Astrocyte of the hippocampus (primary cell): Measurements from ENCODE around the gene ATP6V1F.
A peak's percentile ranks its signal among the peaks of the same experiment; 100 is the strongest.

ENCODE experiments used
- DNase-seq: peaks from one replicate; pipeline ENCODE4 v3.0.0; 2011; ENCODE audit warnings: low read depth, low spot score

Gene ATP6V1F

GRCh38 chr7:128848289-128849155 is 14.1 kb upstream of the ATP6V1F start:
- no peak for DNase-seq

- no peak for DNase-seq
Measured at GRCh38 chr7:128849156-128849515, 13.5 kb upstream of the ATP6V1F start.

- DNase-seq: no peak
Measured at GRCh38 chr7:128849804-128850490, 12.7 kb upstream of the ATP6V1F start.

GRCh38 chr7:128852537-128853254 is 10.0 kb upstream of the ATP6V1F start:
- DNase-seq: no peak

GRCh38 chr7:128853799-128854198 is 8.9 kb upstream of the ATP6V1F start:
- DNase-seq: no peak

GRCh38 chr7:128854396-128854795 is 8.3 kb upstream of the ATP6V1F start:
- DNase-seq: no peak

- DNase-seq: no peak
Measured at GRCh38 chr7:128855559-128855958, 7.1 kb upstream of the ATP6V1F start.

- DNase-seq: no peak
Measured at GRCh38 chr7:128856001-128856718, 6.5 kb upstream of the ATP6V1F start.

GRCh38 chr7:128858380-128859231 is 4.0 kb upstream of the ATP6V1F start:
- DNase-seq: no peak

GRCh38 chr7:128859232-128860157 is 3.2 kb upstream of the ATP6V1F start:
- DNase-seq: no peak

GRCh38 chr7:128860158-128861073 is 2.2 kb upstream of the ATP6V1F start:
- peak; percentile 35 for DNase-seq

GRCh38 chr7:128861957-128862570 is 592 bp upstream of the ATP6V1F start:
- no peak for DNase-seq

GRCh38 chr7:128863433-128863989 is 855 bp downstream of the ATP6V1F start:
- DNase-seq: peak; percentile 81

- no peak for DNase-seq
Measured at GRCh38 chr7:128865303-128865702, 2.6 kb downstream of the ATP6V1F start.

GRCh38 chr7:128865996-128866877 is 3.6 kb downstream of the ATP6V1F start:
- DNase-seq: no peak

- no peak for DNase-seq
Measured at GRCh38 chr7:128867241-128867640, 4.6 kb downstream of the ATP6V1F start.
